Type B pancreatic cell (in vitro differentiated cells): ENCODE data around the gene EPHB4. TPM values are rescaled to one million over a fixed set of nuclear protein-coding genes. Genes with fewer than 3 reads are reported as not detected.
"Not testable (repeated sequence)": the region's sequence is repeated elsewhere in the genome, so short reads cannot be mapped to it uniquely, and the experiment has no call there.

Source experiments
- DNase-seq: peaks from one replicate; pipeline ENCODE4 v3.0.0; 2021; ENCODE audit warnings: mixed read lengths; ENCODE audit not compliant: unreplicated experiment; ENCODE audit errors: extremely low spot score
- H3K27ac Mint-ChIP-seq: 2 replicates; pipeline ENCODE4 v1.8.0; 2021; ENCODE audit warnings: mild to moderate bottlenecking, mixed read lengths
- H3K27me3 Mint-ChIP-seq: 2 replicates; pipeline ENCODE4 v1.8.0; 2021; ENCODE audit warnings: mixed read lengths
- H3K36me3 Mint-ChIP-seq: 2 replicates; pipeline ENCODE4 v1.8.0; 2021; ENCODE audit warnings: mixed read lengths
- H3K4me1 Mint-ChIP-seq: one replicate; pipeline ENCODE4 v1.8.0; 2021; ENCODE audit warnings: mixed read lengths; ENCODE audit not compliant: unreplicated experiment
- H3K4me3 Mint-ChIP-seq: 2 replicates; pipeline ENCODE4 v1.8.0; 2021; ENCODE audit warnings: mild to moderate bottlenecking, mixed read lengths
- H3K9me3 Mint-ChIP-seq: 2 replicates; pipeline ENCODE4 v1.8.0; 2021; ENCODE audit warnings: mixed read lengths
- CTCF ChIP-seq: fragments of 200-600 bp; sonication (generic); conservative IDR thresholded peaks from 2 replicates; pipeline ENCODE4 v1.5.0; 2021; ENCODE audit warnings: antibody characterized with exemption, mild to moderate bottlenecking
- total RNA-seq: library from RNA; stranded (reverse); gene quantifications from 2 replicates; pipeline ENCODE4 v1.2.1, GENCODE V29; 2021; ENCODE audit warnings: low replicate concordance

The EPHB4 gene
- total RNA-seq, 1 donor from 2014 or later, result 78.4 TPM

GRCh38 chr7:100856871-100857282 is 29.6 kb upstream of the EPHB4 start:
- Mint-ChIP-seq H3K27me3 (no peaks in the 10 kb centered on the region), H3K4me1 (peaks cover 2% of the 10 kb centered on the region), H3K4me3 (no peak overlapping the region), H3K27ac (peak overlapping the region; percentile 37), H3K9me3 (no peaks in the 10 kb centered on the region), H3K36me3 (no peaks in the 10 kb centered on the region)
- TF ChIP-seq CTCF, result no peak
- DNase-seq, result no peak

- H3K4me1 Mint-ChIP-seq, result peaks cover 4% of the 10 kb centered on the region
- peak overlapping the region; percentile 0 for H3K4me3 Mint-ChIP-seq
- no peaks in the 10 kb centered on the region for H3K36me3 Mint-ChIP-seq
- DNase-seq, result no peak
- no peak for TF ChIP-seq CTCF
- H3K27ac Mint-ChIP-seq, result no peak overlapping the region
- H3K27me3 Mint-ChIP-seq, result no peaks in the 10 kb centered on the region
- H3K9me3 Mint-ChIP-seq, result no peaks in the 10 kb centered on the region
Measured at GRCh38 chr7:100855515-100855914, 28.2 kb upstream of the EPHB4 start.

- H3K4me3 Mint-ChIP-seq, H3K27me3 Mint-ChIP-seq, H3K4me1 Mint-ChIP-seq, H3K36me3 Mint-ChIP-seq, H3K27ac Mint-ChIP-seq, DNase-seq, H3K9me3 Mint-ChIP-seq: not testable (repeated sequence)
Measured at GRCh38 chr7:100854899-100855298, 27.6 kb upstream of the EPHB4 start.

- no peaks in the 10 kb centered on the region for H3K9me3 Mint-ChIP-seq
- no peak overlapping the region for H3K4me3 Mint-ChIP-seq
- no peaks in the 10 kb centered on the region for H3K36me3 Mint-ChIP-seq
- no peak overlapping the region for H3K27ac Mint-ChIP-seq
- no peak for DNase-seq
- H3K4me1 Mint-ChIP-seq, result peaks cover 4% of the 10 kb centered on the region
- H3K27me3 Mint-ChIP-seq, result no peaks in the 10 kb centered on the region
- TF ChIP-seq CTCF, result no peak
Measured at GRCh38 chr7:100854146-100854895, 27.0 kb upstream of the EPHB4 start.

- H3K4me3 Mint-ChIP-seq, result peak within 1 kb of the TSS; percentile 91
- H3K4me1 Mint-ChIP-seq, result peaks cover 4% of the 10 kb centered on the region
- peak; percentile 99 for TF ChIP-seq CTCF
- peak within 1 kb of the TSS; percentile 64 for H3K27ac Mint-ChIP-seq
- DNase-seq, result peak; percentile 91
- no peaks in the 10 kb centered on the region for H3K9me3 Mint-ChIP-seq
- no peaks in the 10 kb centered on the region for H3K27me3 Mint-ChIP-seq
- H3K36me3 Mint-ChIP-seq, result no peaks in the 10 kb centered on the region
Measured at GRCh38 chr7:100852048-100852872, 24.9 kb upstream of the EPHB4 start, which contains the start of gene SLC12A9. Gene SLC12A9, plus strand, starts transcription at chr7:100852713. Its CDS starts 1,485 bp downstream, at chr7:100854198.

GRCh38 chr7:100847360-100847759 is 20.0 kb upstream of the EPHB4 start:
- DNase-seq, result no peak
- no peaks in the 10 kb centered on the region for H3K36me3 Mint-ChIP-seq
- H3K9me3 Mint-ChIP-seq, result no peaks in the 10 kb centered on the region
- peaks cover 4% of the 10 kb centered on the region for H3K4me1 Mint-ChIP-seq
- no peak overlapping the region for H3K27ac Mint-ChIP-seq
- H3K27me3 Mint-ChIP-seq, result no peaks in the 10 kb centered on the region
- H3K4me3 Mint-ChIP-seq, result no peak overlapping the region
- TF ChIP-seq CTCF, result no peak
